Hindlimb muscle (tissue), 1 donor: ENCODE data around the gene ALPK1. TPM values are rescaled to one million over a fixed set of nuclear protein-coding genes. Genes with fewer than 3 reads are reported as not detected.
"Not testable (repeated sequence)": the region's sequence is repeated elsewhere in the genome, so short reads cannot be mapped to it uniquely, and the experiment has no call there.

ENCODE experiments used
- DNase-seq: peaks from one replicate; pipeline ENCODE4 v3.0.0-alpha.2; 2013
- polyA plus RNA-seq: library from polyadenylated mRNA; unstranded; fragments of 120-200 nt; gene quantifications from one replicate; pipeline ENCODE4 v1.2.1, GENCODE V29; 2013; ENCODE audit not compliant: insufficient read length

The ALPK1 gene
- polyA plus RNA-seq, 1 donor: 7.6 TPM

GRCh38 chr4:112379306-112379705 is 82.1 kb downstream of the ALPK1 start:
- no peak for DNase-seq

- no peak for DNase-seq
Observed at GRCh38 chr4:112381996-112382692, 85.0 kb downstream of the ALPK1 start.

GRCh38 chr4:112386071-112386470 is 88.9 kb downstream of the ALPK1 start:
- no peak for DNase-seq

DNA sequence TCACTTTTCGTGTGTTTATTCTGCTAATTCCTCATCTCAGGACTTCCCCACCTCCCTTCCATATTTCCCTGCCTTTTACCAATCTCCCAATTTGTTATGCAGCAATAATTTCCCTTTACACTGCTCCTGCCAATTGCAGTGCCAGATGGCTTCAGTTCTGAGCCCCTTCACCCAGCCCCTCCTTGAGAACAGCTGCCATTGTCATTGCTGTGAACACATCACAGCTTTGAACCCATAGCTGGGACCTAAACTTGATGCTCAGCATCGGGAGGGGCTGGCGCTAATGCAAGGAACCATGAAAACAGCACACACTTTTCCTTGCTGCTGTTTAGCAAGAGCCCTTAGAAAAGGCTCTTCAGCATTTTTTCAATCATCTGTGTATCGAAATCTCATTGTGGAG is 104.9 kb downstream of the ALPK1 start:
- no peak for DNase-seq

GRCh38 chr4:112403101-112403945 is 106.2 kb downstream of the ALPK1 start:
- DNase-seq: peak; percentile 14

- no peak for DNase-seq
Observed at GRCh38 chr4:112410364-112410763, 113.2 kb downstream of the ALPK1 start.

GRCh38 chr4:112410804-112411203 is 113.6 kb downstream of the ALPK1 start:
- no peak for DNase-seq

DNA sequence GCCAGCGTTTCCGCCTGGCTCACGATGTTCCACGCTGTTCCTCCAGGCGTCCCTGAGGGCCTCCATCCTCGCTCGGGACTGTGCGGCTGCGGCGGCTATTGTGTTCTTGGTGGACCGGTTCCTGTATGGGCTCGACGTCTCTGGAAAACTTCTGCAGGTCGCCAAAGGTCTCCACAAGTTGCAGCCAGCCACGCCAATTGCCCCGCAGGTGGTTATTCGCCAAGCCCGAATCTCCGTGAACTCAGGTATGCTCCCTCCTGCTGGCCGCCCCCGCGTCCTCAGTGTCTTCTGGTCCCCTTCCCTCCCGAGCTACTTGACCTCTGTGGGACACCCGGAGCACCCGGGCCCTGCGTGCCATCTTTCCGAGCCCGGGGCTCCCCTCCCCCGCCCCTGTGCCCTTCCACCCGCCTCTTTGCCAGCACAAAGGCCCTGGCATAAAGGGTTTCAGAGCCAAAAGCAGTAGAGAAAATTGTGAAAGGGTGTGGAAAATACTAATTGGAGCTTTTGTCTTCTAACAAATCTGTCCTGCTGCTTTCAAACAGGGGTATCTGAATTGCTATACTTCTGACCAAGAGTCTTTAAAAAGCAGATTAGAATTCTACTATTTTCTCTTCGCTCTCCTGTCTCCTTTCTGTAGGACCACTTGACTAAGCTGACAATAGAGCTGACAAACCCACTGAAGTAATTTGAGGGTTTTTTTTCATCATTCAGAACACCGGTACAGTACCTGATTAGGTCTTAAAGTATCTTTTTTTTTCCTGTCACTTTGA is 114.8 kb downstream of the ALPK1 start:
- DNase-seq: no peak

GRCh38 chr4:112416464-112416863 is 119.3 kb downstream of the ALPK1 start:
- DNase-seq: no peak

- DNase-seq: no peak
Observed at GRCh38 chr4:112418092-112418491, 120.9 kb downstream of the ALPK1 start.

DNA sequence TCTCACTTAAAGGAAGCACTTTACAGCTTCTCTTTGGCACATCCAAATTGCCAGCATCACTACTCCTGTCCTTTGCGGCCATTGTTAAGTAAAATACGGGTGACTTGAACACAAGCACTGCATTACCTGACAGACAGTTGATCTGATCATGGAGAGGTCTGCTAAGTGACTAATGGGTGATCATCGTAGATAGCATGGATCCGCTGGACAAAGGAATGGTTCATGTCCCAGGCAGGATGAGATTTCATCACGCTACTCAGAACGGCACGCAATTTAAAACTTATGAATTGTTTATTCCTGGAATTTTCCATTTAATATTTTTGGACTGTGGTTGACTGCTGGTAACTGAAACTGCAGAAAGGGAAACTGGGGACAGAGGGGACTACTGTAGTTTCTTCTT is 124.7 kb downstream of the ALPK1 start:
- DNase-seq: no peak

GRCh38 chr4:112422644-112423043 is 125.5 kb downstream of the ALPK1 start:
- no peak for DNase-seq

GRCh38 chr4:112423591-112423990 is 126.4 kb downstream of the ALPK1 start:
- DNase-seq: no peak

GRCh38 chr4:112425823-112426222 is 128.7 kb downstream of the ALPK1 start:
- no peak for DNase-seq

DNA sequence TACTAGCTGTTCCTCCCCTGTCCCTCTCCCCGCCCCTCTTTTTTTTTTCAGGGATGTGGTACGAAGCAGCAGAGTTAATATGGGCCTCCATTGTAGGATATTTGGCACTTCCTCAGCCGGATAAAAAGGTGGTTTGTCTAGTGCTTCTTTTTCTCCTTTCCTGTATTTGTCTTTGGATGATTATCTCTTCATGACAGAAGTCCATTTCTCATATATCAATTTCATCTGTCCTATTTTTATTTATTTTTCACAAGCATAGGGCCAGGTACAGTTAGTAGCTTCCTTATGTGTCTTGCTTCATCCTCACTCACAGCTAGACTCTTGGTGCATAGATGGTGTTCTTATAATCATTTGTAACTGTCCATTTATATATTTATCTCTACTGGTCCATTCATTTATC is 129.2 kb downstream of the ALPK1 start:
- DNase-seq: no peak

DNA sequence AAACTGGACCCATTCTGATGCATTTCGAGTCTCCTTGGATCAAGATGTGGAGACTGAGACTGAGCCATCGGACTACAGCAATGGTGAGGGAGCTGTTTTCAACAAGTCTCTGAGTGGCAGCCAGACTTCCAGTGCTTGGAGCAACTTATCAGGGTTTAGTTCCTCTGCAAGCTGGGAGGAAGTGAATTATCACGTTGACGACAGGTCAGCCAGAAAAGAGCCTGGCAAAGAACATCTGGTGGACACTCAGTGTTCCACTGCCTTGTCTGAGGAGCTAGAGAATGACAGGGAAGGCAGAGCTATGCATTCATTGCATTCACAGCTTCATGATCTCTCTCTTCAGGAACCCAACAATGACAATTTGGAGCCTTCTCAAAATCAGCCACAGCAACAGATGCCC is 134.0 kb downstream of the ALPK1 start:
- DNase-seq: no peak

GRCh38 chr4:112436987-112437386 is 139.8 kb downstream of the ALPK1 start:
- DNase-seq: no peak

- not testable (repeated sequence) for DNase-seq
Observed at GRCh38 chr4:112442226-112442625, 145.1 kb downstream of the ALPK1 start.

GRCh38 chr4:112448306-112449132 is 151.3 kb downstream of the ALPK1 start:
- DNase-seq: no peak

DNA sequence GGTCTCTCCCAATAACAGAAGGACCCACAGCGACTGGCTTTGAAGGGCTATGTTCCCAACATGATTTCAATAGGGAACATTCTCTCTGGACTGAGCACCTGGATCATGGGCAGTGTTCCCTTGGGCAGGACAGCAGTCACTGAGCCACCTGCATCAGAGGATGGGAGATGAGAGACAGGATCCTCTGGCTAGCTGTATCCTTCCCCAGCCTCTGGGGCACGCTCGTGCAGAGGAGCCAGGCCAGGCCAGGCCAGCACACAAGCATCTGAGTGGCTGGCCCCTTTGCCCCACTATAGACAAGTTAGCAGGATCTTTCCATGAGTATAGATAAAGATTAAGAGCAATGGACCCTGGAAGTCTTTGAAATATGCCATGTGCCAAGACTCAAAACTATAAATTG is 152.5 kb downstream of the ALPK1 start:
- DNase-seq: no peak

GRCh38 chr4:112451104-112451503 is 153.9 kb downstream of the ALPK1 start:
- no peak for DNase-seq

DNA sequence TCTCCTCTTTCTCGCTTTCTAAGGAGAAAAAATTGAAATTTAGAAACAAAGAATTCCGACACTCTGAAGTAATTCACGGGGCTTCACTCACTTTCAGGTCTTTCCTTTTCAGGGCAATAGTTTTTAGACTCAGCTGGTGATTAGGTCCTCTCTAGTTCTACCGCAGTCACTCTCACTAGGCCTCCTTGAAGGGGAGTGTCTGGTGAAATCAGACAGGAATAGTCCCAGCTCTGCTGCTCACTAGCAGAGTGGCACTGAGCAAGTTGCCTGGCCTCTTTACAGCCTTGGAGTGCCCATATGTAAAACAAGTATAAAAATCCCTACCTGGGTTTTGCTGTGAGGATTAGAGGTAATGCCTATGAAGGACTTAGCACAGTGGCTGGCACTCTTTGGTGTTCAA is 154.7 kb downstream of the ALPK1 start:
- DNase-seq: no peak
